Right lobe of liver (tissue), 4 donors: Measurements from ENCODE around the gene SLFN5.

Source experiments
- CTCF ChIP-seq, 4 donors: fragments of 200-600 bp in 3 of 4; fragments of 450-650 bp in 1 of 4; IDR thresholded peaks; one replicate each; pipeline versions ENCODE4 v1.5.1 to v1.8.0; 2016 to 2022; ENCODE audit warnings: antibody characterized with exemption in 4 of 4, mild to moderate bottlenecking in 2 of 4
- POLR2A ChIP-seq: fragments of 450-650 bp; IDR thresholded peaks from one replicate; pipeline ENCODE4 v1.6.1; 2017; ENCODE audit warnings: antibody characterized with exemption, mild to moderate bottlenecking
- donor health status: DM: no; HTN: no; CAD: no.
- donor health status: DM: no; HTN: no; CAD: no.
- donor health status: DM: no; HTN: yes; CAD: no.

- TF ChIP-seq CTCF (IDR thresholded peaks at IDR 0.05) (no peak), POLR2A (no peak)
Measured at GRCh38 chr17:35214192-35214591, 28.7 kb upstream of the SLFN5 start.
